DOHH2 (cell line): Measurements from ENCODE around the gene SLCO3A1.
"Not testable (repeated sequence)": the region's sequence is repeated elsewhere in the genome, so short reads cannot be mapped to it uniquely, and the experiment has no call there.

Experiments
- H3F3A ChIP-seq: fragments of 200-600 bp; sonication (generic), shearing (Covaris generic); 2 replicates; pipeline ENCODE4 v1.6.0; 2016; ENCODE audit warnings: antibody characterized with exemption, mild to moderate bottlenecking; ENCODE audit not compliant: control insufficient read depth, insufficient read depth
- H3K27ac ChIP-seq: fragments of 200-600 bp; sonication (generic); 2 replicates; pipeline ENCODE4 v1.5.1; 2014; ENCODE audit warnings: low read depth, mild to moderate bottlenecking, low read length, moderate library complexity
- H3K27me3 ChIP-seq: fragments of 200-600 bp; sonication (generic); 2 replicates; pipeline ENCODE4 v1.6.1; 2014; ENCODE audit warnings: mild to moderate bottlenecking, low read length, mixed read lengths; ENCODE audit not compliant: control insufficient read depth
- H3K36me3 ChIP-seq: fragments of 200-600 bp; sonication (generic); 2 replicates; pipeline ENCODE4 v1.6.1; 2014; ENCODE audit warnings: mild to moderate bottlenecking, low read length, moderate library complexity, mixed read lengths; ENCODE audit not compliant: control insufficient read depth
- H3K4me1 ChIP-seq: fragments of 200-600 bp; sonication (generic); 2 replicates; pipeline ENCODE4 v1.6.1; 2014; ENCODE audit warnings: mild to moderate bottlenecking, low read length, mixed read lengths; ENCODE audit not compliant: control insufficient read depth
- H3K4me2 ChIP-seq: fragments of 200-600 bp; sonication (generic); 2 replicates; pipeline ENCODE4 v1.6.0; 2014; ENCODE audit warnings: mild to moderate bottlenecking, low read length, moderate library complexity
- H3K4me3 ChIP-seq: fragments of 200-600 bp; sonication (generic); 2 replicates; pipeline ENCODE4 v1.5.1; 2014; ENCODE audit warnings: mild to moderate bottlenecking, low read length, mixed read lengths
- H3K79me2 ChIP-seq: fragments of 200-600 bp; sonication (generic); 2 replicates; pipeline ENCODE4 v1.6.1; 2014; ENCODE audit warnings: mild to moderate bottlenecking, low read length, mixed read lengths; ENCODE audit not compliant: control insufficient read depth
- H3K9me2 ChIP-seq: fragments of 200-600 bp; sonication (generic); replicated peaks from 2 replicates; pipeline ENCODE4 v1.6.1; 2014; ENCODE audit warnings: mild to moderate bottlenecking, low read length, mixed read lengths; ENCODE audit not compliant: control insufficient read depth
- H3K9me3 ChIP-seq: fragments of 200-600 bp; sonication (generic); 2 replicates; pipeline ENCODE4 v1.6.1; 2014; ENCODE audit warnings: antibody characterized with exemption, low read length, mixed read lengths; ENCODE audit not compliant: control insufficient read depth, insufficient read depth
- H4K20me1 ChIP-seq: fragments of 200-600 bp; sonication (generic); 2 replicates; pipeline ENCODE4 v1.6.0; 2014; ENCODE audit warnings: low read depth, mild to moderate bottlenecking, antibody characterized with exemption, low read length, moderate library complexity; ENCODE audit not compliant: control insufficient read depth, insufficient read depth
- CTCF ChIP-seq: fragments of 200-600 bp; sonication (generic); IDR thresholded peaks from one replicate; pipeline ENCODE4 v1.5.1; 2014; ENCODE audit warnings: antibody characterized with exemption, mild to moderate bottlenecking, low read depth, low read length; ENCODE audit not compliant: poor library complexity, severe bottlenecking
- EZH2phosphoT487 ChIP-seq: fragments of 200-600 bp; sonication (generic); IDR thresholded peaks from 2 replicates; pipeline ENCODE4 v1.6.1; 2017; ENCODE audit warnings: borderline replicate concordance, mild to moderate bottlenecking, antibody characterized with exemption, low read length, moderate library complexity, mixed read lengths

Gene SLCO3A1

DNA sequence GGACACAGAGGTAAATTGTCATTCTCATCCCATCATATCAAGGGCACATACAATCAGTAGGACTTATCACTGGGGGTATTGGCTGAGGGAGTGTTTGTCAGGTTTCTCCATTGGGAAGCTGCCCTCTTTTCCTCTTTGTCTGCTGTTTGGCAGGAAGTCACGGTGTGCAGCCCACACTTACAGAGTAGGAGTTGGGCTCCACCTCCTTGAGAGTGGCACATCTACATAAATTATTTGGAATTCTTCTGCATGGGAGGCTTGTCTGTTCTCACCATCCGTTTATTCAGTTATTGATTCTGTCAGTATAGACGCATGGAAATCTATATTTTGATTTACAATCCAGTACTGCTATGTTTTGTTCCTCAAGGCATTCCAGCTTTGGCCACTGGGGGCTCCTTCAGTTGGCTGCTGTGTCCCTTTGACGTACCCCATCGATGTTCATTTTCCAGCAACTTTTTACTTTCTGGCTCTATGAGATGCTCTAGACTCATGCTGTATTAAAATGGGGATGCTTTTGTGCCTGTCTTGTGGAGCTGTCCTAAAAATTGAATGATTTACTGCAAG, 200.3 kb downstream of the SLCO3A1 start:
- Histone ChIP-seq H3K27me3 (no peaks in the 10 kb centered on the region; the same call in 1 of the 2 replicates), H3K79me2 (no peaks in the 10 kb centered on the region), H3K27ac (no peak overlapping the region), H3F3A (no peaks in the 10 kb centered on the region), H3K9me2 (no peaks in the 10 kb centered on the region), H3K9me3 (no peaks in the 10 kb centered on the region), H3K4me1 (no peaks in the 10 kb centered on the region), H3K4me2 (no peak overlapping the region), H4K20me1 (peaks cover 4% of the 10 kb centered on the region; the same call in 1 of the 2 replicates), H3K36me3 (no peaks in the 10 kb centered on the region), H3K4me3 (no peak overlapping the region)
- TF ChIP-seq EZH2phosphoT487 (no peak), CTCF (peak; percentile 49)

GRCh38 chr15:92056875-92057274, 203.4 kb downstream of the SLCO3A1 start:
- Histone ChIP-seq H4K20me1 (no peaks in the 10 kb centered on the region), H3K27me3 (no peaks in the 10 kb centered on the region; the same call in 1 of the 2 replicates), H3F3A (no peaks in the 10 kb centered on the region), H3K36me3 (no peaks in the 10 kb centered on the region), H3K79me2 (no peaks in the 10 kb centered on the region), H3K9me3 (no peaks in the 10 kb centered on the region), H3K27ac (no peak overlapping the region), H3K4me1 (no peaks in the 10 kb centered on the region), H3K4me2 (no peak overlapping the region), H3K9me2 (no peaks in the 10 kb centered on the region), H3K4me3 (no peak overlapping the region)
- TF ChIP-seq EZH2phosphoT487 (no peak), CTCF (no peak)

GRCh38 chr15:92059036-92059970, 205.8 kb downstream of the SLCO3A1 start:
- Histone ChIP-seq H3K27me3 (no peaks in the 10 kb centered on the region; the same call in 1 of the 2 replicates), H3K9me3 (no peaks in the 10 kb centered on the region), H4K20me1 (no peaks in the 10 kb centered on the region; the same call in 1 of the 2 replicates), H3K4me3 (no peak overlapping the region), H3K9me2 (no peaks in the 10 kb centered on the region), H3K4me1 (no peaks in the 10 kb centered on the region), H3K27ac (no peak overlapping the region), H3K4me2 (no peak overlapping the region), H3K36me3 (no peaks in the 10 kb centered on the region), H3K79me2 (no peaks in the 10 kb centered on the region), H3F3A (no peaks in the 10 kb centered on the region)
- TF ChIP-seq EZH2phosphoT487 (no peak), CTCF (no peak)

DNA sequence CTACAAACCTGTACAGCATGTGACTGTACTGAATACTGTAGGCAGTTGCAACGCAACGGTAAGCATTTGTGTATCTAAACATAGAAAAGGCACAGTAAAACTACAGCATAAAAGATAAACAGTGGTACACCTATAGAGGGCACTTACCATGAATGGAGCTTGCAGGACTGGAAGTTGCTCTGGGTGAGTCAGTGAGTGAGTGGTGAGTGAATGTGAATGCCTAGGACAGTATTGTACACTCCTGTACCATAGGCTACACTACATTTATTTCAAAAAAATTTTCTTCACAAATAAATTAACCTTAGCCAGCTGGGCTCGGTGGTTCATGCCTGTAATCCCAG, 206.4 kb downstream of the SLCO3A1 start:
- not testable (repeated sequence) for H3K9me2 ChIP-seq, H3K36me3 ChIP-seq, H3F3A ChIP-seq, H3K4me1 ChIP-seq, H3K27ac ChIP-seq, H4K20me1 ChIP-seq, H3K4me3 ChIP-seq, H3K4me2 ChIP-seq, H3K27me3 ChIP-seq, H3K9me3 ChIP-seq, H3K79me2 ChIP-seq
